H1 (cell line): ENCODE measurements around the gene KRTAP10-2. TPM values are rescaled to one million over a fixed set of nuclear protein-coding genes. Genes with fewer than 3 reads are reported as not detected.

Experiments
- CTCF ChIA-PET: fragments of 300-600 bp; sonication (Branson Sonifier 250); formaldehyde crosslinking; loops from one replicate; lab custom pipeline; 2021; ENCODE audit not compliant: partially characterized antibody; lab: Charles Lee
- POLR2A ChIA-PET: fragments of 300-600 bp; sonication (Branson Sonifier 250); formaldehyde crosslinking; loops from one replicate; lab custom pipeline; 2021; ENCODE audit warnings: inconsistent platforms; ENCODE audit not compliant: partially characterized antibody; lab: Charles Lee
- DNase-seq, 2 experiments: peaks; one replicate each; pipeline versions ENCODE4 v3.0.0 to v3.0.0-alpha.2; 2010 to 2022; ENCODE audit warnings: low spot score in 2 of 2, low read depth in 1 of 2, mixed read lengths in 1 of 2
- FAIRE-seq: peaks from 2 replicates; lab custom pipeline; 2011; peaks lifted over from hg19 to GRCh38; lab: Jason Lieb, UNC
- H2AFZ ChIP-seq: 2 replicates; pipeline ENCODE4 v1.8.1; 2012; ENCODE audit warnings: low read length, inconsistent platforms
- H2AK5ac ChIP-seq: 2 replicates; pipeline ENCODE4 v1.6.1; 2013; ENCODE audit warnings: low read depth, low read length
- H2BK120ac ChIP-seq: replicated peaks from 2 replicates; pipeline ENCODE3; 2013; ENCODE audit warnings: low read depth, low read length, inconsistent platforms
- H2BK12ac ChIP-seq: 2 replicates; pipeline ENCODE4 v1.6.1; 2013; ENCODE audit warnings: low read depth, low read length
- H2BK15ac ChIP-seq: 2 replicates; pipeline ENCODE4 v1.6.1; 2013; ENCODE audit warnings: low read length
- H2BK20ac ChIP-seq: 2 replicates; pipeline ENCODE4 v1.6.1; 2013; ENCODE audit warnings: low read length
- H2BK5ac ChIP-seq: 2 replicates; pipeline ENCODE4 v1.6.1; 2013; ENCODE audit warnings: low read depth, low read length
- H3K14ac ChIP-seq: 2 replicates; pipeline ENCODE4 v1.6.1; 2013; ENCODE audit warnings: inconsistent platforms; ENCODE audit not compliant: insufficient read length
- H3K18ac ChIP-seq: 2 replicates; pipeline ENCODE4 v1.6.1; 2013; ENCODE audit warnings: low read length; ENCODE audit errors: extremely low read depth
- H3K23ac ChIP-seq: 2 replicates; pipeline ENCODE4 v1.6.1; 2013; ENCODE audit warnings: inconsistent platforms; ENCODE audit not compliant: insufficient read length
- H3K23me2 ChIP-seq: 2 replicates; pipeline ENCODE4 v1.6.1; 2013; ENCODE audit warnings: low read depth, low read length
- H3K27ac ChIP-seq: 2 replicates; pipeline ENCODE4 v1.6.1; 2011; ENCODE audit warnings: low read depth, low read length, inconsistent platforms
- H3K27me3 ChIP-seq, 4 experiments: replicated peaks in 1 of 4; 1 replicate in 1 of 4; 2 replicates in 3 of 4; pipeline versions ENCODE4 v1.6.1 to v1.8.1; 2011 to 2013; ENCODE audit warnings: low read length in 3 of 4, mild to moderate bottlenecking in 3 of 4, inconsistent platforms in 2 of 4, mixed read lengths in 2 of 4, moderate library complexity in 1 of 4; ENCODE audit not compliant: control insufficient read depth in 3 of 4, insufficient read depth in 3 of 4; ENCODE audit errors: extremely low read depth in 1 of 4
- H3K36me3 ChIP-seq, 4 experiments: 2 replicates each; pipeline versions ENCODE4 v1.6.1 to v1.8.1; 2011 to 2013; ENCODE audit warnings: mild to moderate bottlenecking in 4 of 4, low read length in 3 of 4, moderate library complexity in 2 of 4, control low read depth in 1 of 4, inconsistent platforms in 1 of 4; ENCODE audit not compliant: insufficient read depth in 4 of 4, control insufficient read depth in 2 of 4
- H3K4ac ChIP-seq: replicated peaks from 2 replicates; pipeline ENCODE3; 2013; ENCODE audit warnings: low read length, low read depth, mixed read lengths, inconsistent platforms; ENCODE audit not compliant: insufficient read length
- H3K4me1 ChIP-seq, 4 experiments: replicated peaks in 1 of 4; 1 replicate in 1 of 4; 2 replicates in 3 of 4; pipeline versions ENCODE4 v1.6.1 to v1.8.1; 2011 to 2013; ENCODE audit warnings: low read length in 3 of 4, inconsistent platforms in 2 of 4, mixed read lengths in 1 of 4; ENCODE audit not compliant: insufficient read depth in 4 of 4, control insufficient read depth in 3 of 4
- H3K4me2 ChIP-seq, 2 experiments: 2 replicates each; pipeline versions ENCODE4 v1.6.1 to v1.8.1; 2011 to 2013; ENCODE audit warnings: low read depth in 2 of 2, low read length in 2 of 2, control low read depth in 1 of 2, inconsistent platforms in 1 of 2, mild to moderate bottlenecking in 1 of 2; ENCODE audit not compliant: insufficient read depth in 1 of 2
- H3K4me3 ChIP-seq, 4 experiments: fragments of 200-600, 300-600 bp in 1 of 4; sonication (generic), shearing (Covaris generic), sonication (Bioruptor Twin) in 1 of 4; 2 replicates each; pipeline versions ENCODE4 v1.5.1 to v1.8.1; 2011 to 2016; ENCODE audit warnings: low read length in 4 of 4, low read depth in 3 of 4, control low read depth in 2 of 4, inconsistent platforms in 2 of 4, mild to moderate bottlenecking in 2 of 4, mixed read lengths in 1 of 4, moderate library complexity in 1 of 4; ENCODE audit not compliant: insufficient read depth in 2 of 4; ENCODE audit errors: extremely low read depth in 1 of 4
- H3K56ac ChIP-seq: replicated peaks from 2 replicates; pipeline ENCODE3; 2013; ENCODE audit warnings: low read depth, mild to moderate bottlenecking, mixed read lengths, low read length, inconsistent platforms; ENCODE audit not compliant: insufficient read length
- H3K79me1 ChIP-seq: 2 replicates; pipeline ENCODE4 v1.6.1; 2013; ENCODE audit warnings: low read depth, low read length, control low read depth
- H3K79me2 ChIP-seq, 2 experiments: 2 replicates each; pipeline versions ENCODE4 v1.6.1 to v1.8.1; 2012 to 2013; ENCODE audit warnings: low read length in 2 of 2, mild to moderate bottlenecking in 2 of 2, inconsistent platforms in 1 of 2; ENCODE audit not compliant: insufficient read depth in 2 of 2, control insufficient read depth in 1 of 2
- H3K9ac ChIP-seq, 4 experiments: replicated peaks in 1 of 4; 1 replicate in 1 of 4; 2 replicates in 3 of 4; pipeline versions ENCODE4 v1.6.1 to v1.8.1; 2011 to 2013; ENCODE audit warnings: low read depth in 3 of 4, low read length in 3 of 4, control low read depth in 2 of 4, mild to moderate bottlenecking in 2 of 4, moderate library complexity in 2 of 4, inconsistent platforms in 1 of 4; ENCODE audit errors: extremely low read depth in 1 of 4
- H3K9me3 ChIP-seq, 2 experiments: 2 replicates each; pipeline versions ENCODE4 v1.6.1 to v1.8.1; 2012 to 2013; ENCODE audit warnings: mild to moderate bottlenecking in 2 of 2, moderate library complexity in 2 of 2, control low read depth in 1 of 2, inconsistent platforms in 1 of 2, low read depth in 1 of 2, low read length in 1 of 2, mixed read lengths in 1 of 2; ENCODE audit not compliant: insufficient read depth in 2 of 2
- H4K20me1 ChIP-seq, 2 experiments: replicated peaks in 1 of 2; 2 replicates each; pipeline versions ENCODE3 to v1.8.1; 2011 to 2013; ENCODE audit warnings: inconsistent platforms in 2 of 2, low read length in 2 of 2, mild to moderate bottlenecking in 1 of 2; ENCODE audit not compliant: insufficient read depth in 2 of 2, control insufficient read depth in 1 of 2
- H4K5ac ChIP-seq: 2 replicates; pipeline ENCODE4 v1.6.1; 2013; ENCODE audit warnings: low read length, low read depth, mixed read lengths, inconsistent platforms; ENCODE audit not compliant: insufficient read length
- H4K8ac ChIP-seq: 2 replicates; pipeline ENCODE4 v1.8.0; 2013; ENCODE audit warnings: mild to moderate bottlenecking, moderate library complexity, low read length, inconsistent platforms; ENCODE audit not compliant: insufficient read depth; ENCODE audit errors: extremely low read depth
- H4K91ac ChIP-seq: replicated peaks from 2 replicates; pipeline ENCODE3; 2013; ENCODE audit warnings: low read length, mixed read lengths, inconsistent platforms; ENCODE audit not compliant: insufficient read length
- BRCA1 ChIP-seq: IDR thresholded peaks from 2 replicates; pipeline ENCODE4 v1.6.1; 2012; ENCODE audit warnings: low read depth, low read length, improper control_type of control experiment
- GABPA ChIP-seq: IDR thresholded peaks from 2 replicates; pipeline ENCODE4 v1.6.1; 2011; ENCODE audit warnings: mild to moderate bottlenecking, low read length, moderate library complexity, borderline replicate concordance; ENCODE audit not compliant: insufficient read depth
- MAFK ChIP-seq: IDR thresholded peaks from 2 replicates; pipeline ENCODE4 v1.6.1; 2012; ENCODE audit warnings: low read depth, mild to moderate bottlenecking, improper control_type of control experiment, low read length
- SRF ChIP-seq: IDR thresholded peaks from 2 replicates; pipeline ENCODE4 v1.6.1; 2011; ENCODE audit warnings: mild to moderate bottlenecking, low read depth, low read length, moderate library complexity
- WGBS, 2 experiments: shearing (Covaris generic) in 1 of 2; methylation state at CpG; one replicate each; pipeline versions ENCODE4 v1.1.6 to v1.1.7; 2013 to 2015; ENCODE audit warnings: low lambda C conversion rate in 2 of 2, mixed read lengths in 2 of 2, inconsistent platforms in 1 of 2, low coverage in 1 of 2, missing lambda C conversion rate in 1 of 2; ENCODE audit not compliant: insufficient replicate concordance in 2 of 2, insufficient coverage in 1 of 2, insufficient read length in 1 of 2; ENCODE audit errors: extremely low coverage in 1 of 2, missing lambda C conversion rate in 1 of 2; 5-methylcytosine and 5-hydroxymethylcytosine counted together
- polyA plus RNA-seq, 7 experiments: library from polyadenylated mRNA; depleted of rRNA in 3 of 7; stranded (reverse) in 5 of 7; unstranded in 2 of 7; fragments of >200 nt in 5 of 7; fragments of 200-250 nt in 2 of 7; gene quantifications; 1 replicate in 5 of 7; 2 replicates in 1 of 7; 4 replicates in 1 of 7; pipeline versions ENCODE4 v1.2.1 to v1.2.3, GENCODE V29; 2011 to 2013; ENCODE audit warnings: missing spikeins in 2 of 7, mixed read lengths in 2 of 7
- total RNA-seq: library from RNA; stranded (reverse); fragmentation: NEBNext Ultra II Directional; extraction: Animal tissue kit (Norgen Biotek cat#: 25700); gene quantifications from 2 replicates; pipeline ENCODE4 v1.2.1, GENCODE V29; 2021

KRTAP10-2 gene
- total and polyA plus RNA-seq, 2 of the 8 experiments (the other 6 are each of a cell fraction or from before 2014, with no cell fraction given), result 0.11 TPM; not detected in 1

DNA sequence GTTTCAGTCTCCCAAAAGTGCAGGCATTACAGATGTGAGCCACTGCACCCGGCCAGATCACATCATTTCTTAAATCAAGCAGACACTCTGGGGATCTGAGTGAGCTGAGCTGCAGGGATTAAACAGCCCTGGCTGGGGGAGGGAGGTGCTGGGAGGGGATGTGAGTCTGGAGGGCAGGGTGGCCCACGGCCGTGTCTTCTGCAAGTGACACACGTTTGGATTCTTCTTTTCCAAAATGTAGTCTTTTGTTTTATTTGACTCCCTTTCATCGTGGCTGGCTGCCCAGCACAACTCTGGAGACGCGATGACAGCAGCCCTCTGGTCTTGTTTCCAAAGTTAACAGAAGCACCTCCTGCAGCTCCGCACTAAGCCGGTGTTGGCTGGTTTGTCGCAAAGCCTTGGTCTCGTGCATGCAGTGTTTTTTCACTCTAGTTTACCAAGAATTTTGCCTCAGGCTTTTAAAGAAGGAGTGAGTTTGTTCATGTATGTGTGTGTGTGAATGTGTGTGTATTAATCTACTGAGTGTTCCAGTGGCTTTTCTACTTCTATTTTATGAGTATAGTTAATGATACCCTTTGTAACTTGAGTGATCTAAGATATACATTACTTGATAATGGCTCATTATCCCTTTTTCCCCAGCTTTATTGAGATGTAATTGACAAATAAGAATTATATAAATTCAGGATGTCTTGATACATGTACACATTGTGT lies 31.9 kb upstream of the KRTAP10-2 start:
- FAIRE-seq (no peak), DNase-seq (no peak)
- CTCF ChIA-PET, result interaction anchor here (1.4 to 1.7 kb wide), 2 partner anchors 8 to 9 kb away, joined by 5 to 6 read pairs; partner anchors contain the start of gene KRTAP10-6
- H3K23me2 ChIP-seq, result no peaks in the 10 kb centered on the region
- H4K5ac ChIP-seq, result no peak overlapping the region
- H4K20me1 ChIP-seq, result no peaks in the 10 kb centered on the region
- whole genome bisulfite sequencing, 2 experiments, result 78% methylated on average over 9 of the region's 11 CpGs; no CpG with 5 or more reads in 1 of the 2 experiments
- H3K14ac ChIP-seq, result no peak overlapping the region
- no peak overlapping the region for H3K4me3 ChIP-seq
- H2AK5ac ChIP-seq, result no peak overlapping the region
- H2BK20ac ChIP-seq, result no peak overlapping the region
- no peak overlapping the region for H3K23ac ChIP-seq
- no peak overlapping the region for H2BK15ac ChIP-seq
- H3K9me3 ChIP-seq, result peaks cover 0 to 3% of the 10 kb centered on the region in 2 experiments; a peak in 2 of 4 replicates
- no peak overlapping the region for H2BK12ac ChIP-seq
- no peak overlapping the region for H4K8ac ChIP-seq
- no peaks in the 10 kb centered on the region for H3K79me2 ChIP-seq
- no peaks in the 10 kb centered on the region for H3K79me1 ChIP-seq
- H2AFZ ChIP-seq, result no peak overlapping the region
- H3K9ac ChIP-seq, result no peak overlapping the region
- TF ChIP-seq GABPA, result no peak
- TF ChIP-seq SRF, result no peak
- no peak for TF ChIP-seq MAFK
- no peak for TF ChIP-seq BRCA1
- no peaks in the 10 kb centered on the region for H3K27me3 ChIP-seq
- no peaks in the 10 kb centered on the region for H3K36me3 ChIP-seq
- H3K4me2 ChIP-seq, result no peak overlapping the region
- H3K18ac ChIP-seq, result no peak overlapping the region
- H2BK5ac ChIP-seq, result no peak overlapping the region
- H2BK120ac ChIP-seq, result no peak overlapping the region
- POLR2A ChIA-PET, result interaction anchor here (1.2 to 1.9 kb wide), 3 partner anchors 11 to 170 kb away, joined by 3 to 4 read pairs (median 3); no protein-coding TSS in a partner anchor
- H4K91ac ChIP-seq, result no peak overlapping the region
- H3K27ac ChIP-seq, result no peak overlapping the region
- H3K56ac ChIP-seq, result no peak overlapping the region
- no peaks in the 10 kb centered on the region; a peak in 1 of 7 replicates for H3K4me1 ChIP-seq
- no peak overlapping the region for H3K4ac ChIP-seq
